H1 (cell line): ENCODE measurements around the gene HES3. TPM values are rescaled to one million over a fixed set of nuclear protein-coding genes. Genes with fewer than 3 reads are reported as not detected.
A peak's percentile ranks its signal among the peaks of the same experiment; 100 is the strongest.

Experiments used
- ASH2L ChIP-seq: fragments of 200-600, 300-600 bp; sonication (generic); IDR thresholded peaks from one replicate; pipeline ENCODE4 v1.7.1; 2017; ENCODE audit warnings: low read length
- BCL11A ChIP-seq, 2 experiments: IDR thresholded peaks; one replicate each; pipeline ENCODE4 v1.6.1; 2011; ENCODE audit warnings: low read depth in 2 of 2, low read length in 2 of 2, mild to moderate bottlenecking in 2 of 2
- HDAC2 ChIP-seq, 2 experiments: fragments of 300-600 bp in 1 of 2; sonication (generic) in 1 of 2; IDR thresholded peaks; 2 replicates each; pipeline ENCODE4 v1.6.1; 2011 to 2012; ENCODE audit warnings: low read depth in 2 of 2, low read length in 2 of 2, mild to moderate bottlenecking in 2 of 2, moderate library complexity in 2 of 2, borderline replicate concordance in 1 of 2, inconsistent platforms in 1 of 2
- JUND ChIP-seq: IDR thresholded peaks from 2 replicates; pipeline ENCODE4 v1.6.1; 2011; ENCODE audit warnings: mild to moderate bottlenecking, improper control_type of control experiment, low read length
- KDM4A ChIP-seq: IDR thresholded peaks from one replicate; pipeline ENCODE4 v1.7.1; 2012; ENCODE audit warnings: low read depth, mild to moderate bottlenecking, moderate library complexity, low read length, inconsistent platforms; ENCODE audit not compliant: severe bottlenecking
- KDM5A ChIP-seq: fragments of 200-600 bp; IDR thresholded peaks from 2 replicates; pipeline ENCODE4 v1.7.1; 2012; ENCODE audit warnings: mild to moderate bottlenecking, low read length, inconsistent platforms, mixed read lengths
- POLR2AphosphoS5 ChIP-seq: IDR thresholded peaks from 2 replicates; pipeline ENCODE4 v1.6.1; 2011; ENCODE audit warnings: low read depth, low read length
- SP4 ChIP-seq: IDR thresholded peaks from 2 replicates; pipeline ENCODE4 v1.6.1; 2012; ENCODE audit warnings: low read length, inconsistent platforms
- polyA plus RNA-seq, 7 experiments: library from polyadenylated mRNA; depleted of rRNA in 3 of 7; stranded (reverse) in 5 of 7; unstranded in 2 of 7; fragments of >200 nt in 5 of 7; fragments of 200-250 nt in 2 of 7; gene quantifications; 1 replicate in 5 of 7; 2 replicates in 1 of 7; 4 replicates in 1 of 7; pipeline versions ENCODE4 v1.2.1 to v1.2.3, GENCODE V29; 2011 to 2013; ENCODE audit warnings: missing spikeins in 2 of 7, mixed read lengths in 2 of 7
- total RNA-seq: library from RNA; stranded (reverse); fragmentation: NEBNext Ultra II Directional; extraction: Animal tissue kit (Norgen Biotek cat#: 25700); gene quantifications from 2 replicates; pipeline ENCODE4 v1.2.1, GENCODE V29; 2021
- TF ChIP-seq, protein P1 (sequence below): fragments of 300-600 bp; sonication (generic); IDR thresholded peaks from 2 replicates; pipeline ENCODE4 v1.7.1; 2012; ENCODE audit warnings: low read length, moderate library complexity, mild to moderate bottlenecking, inconsistent platforms; ENCODE audit not compliant: insufficient replicate concordance
- TF ChIP-seq, protein P2 (sequence below): IDR thresholded peaks from 2 replicates; pipeline ENCODE4 v1.6.1; 2012; ENCODE audit warnings: inconsistent platforms

HES3 gene
- total and polyA plus RNA-seq, 2 of the 8 experiments (the other 6 are each of a cell fraction or from before 2014, with no cell fraction given) = 38.8 to 54.3 TPM

DNA sequence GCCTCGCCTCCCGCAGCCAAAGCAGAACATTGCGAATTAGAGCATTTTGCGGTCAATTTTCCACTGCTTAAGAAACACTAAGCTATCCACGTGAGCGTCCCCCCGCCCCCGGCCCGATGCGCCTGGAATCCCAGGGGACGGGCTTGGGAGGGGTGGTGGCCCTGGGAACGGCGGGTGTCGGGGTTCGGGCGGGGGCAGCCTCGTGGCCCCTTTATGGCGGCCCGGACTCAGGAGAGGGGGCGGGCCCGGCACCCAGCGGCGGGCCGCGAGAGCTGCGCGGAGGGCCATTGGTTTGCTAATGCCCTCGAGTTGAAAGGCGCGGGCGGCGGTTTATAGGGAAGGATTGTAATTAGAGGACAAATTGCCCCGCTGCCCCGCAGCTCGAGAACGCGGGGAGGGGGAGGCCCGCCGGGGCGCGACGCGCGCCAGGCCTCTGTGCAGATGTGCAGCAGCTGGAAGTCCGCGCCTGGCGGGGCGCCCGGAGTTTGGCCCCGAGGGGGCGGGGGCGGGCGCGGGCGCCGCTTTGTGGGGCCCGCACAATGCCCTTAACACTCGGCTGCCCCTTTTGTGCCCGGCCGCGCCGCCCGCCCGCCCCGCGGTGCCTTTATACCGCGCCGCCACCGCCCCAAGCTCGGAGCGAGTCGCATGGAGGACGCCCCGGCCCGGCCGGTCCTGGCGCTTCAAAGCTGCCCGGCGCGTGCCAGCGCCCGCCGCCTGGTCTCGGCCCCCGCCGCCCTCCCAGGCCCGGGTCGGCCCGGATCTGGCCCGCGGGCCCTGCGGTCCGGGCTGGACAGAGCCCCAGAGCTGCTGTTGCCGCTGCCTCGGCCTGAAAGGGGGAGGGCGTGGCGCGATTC, 1.9 kb upstream of the HES3 start (continued):
- TF ChIP-seq, protein P1, sequence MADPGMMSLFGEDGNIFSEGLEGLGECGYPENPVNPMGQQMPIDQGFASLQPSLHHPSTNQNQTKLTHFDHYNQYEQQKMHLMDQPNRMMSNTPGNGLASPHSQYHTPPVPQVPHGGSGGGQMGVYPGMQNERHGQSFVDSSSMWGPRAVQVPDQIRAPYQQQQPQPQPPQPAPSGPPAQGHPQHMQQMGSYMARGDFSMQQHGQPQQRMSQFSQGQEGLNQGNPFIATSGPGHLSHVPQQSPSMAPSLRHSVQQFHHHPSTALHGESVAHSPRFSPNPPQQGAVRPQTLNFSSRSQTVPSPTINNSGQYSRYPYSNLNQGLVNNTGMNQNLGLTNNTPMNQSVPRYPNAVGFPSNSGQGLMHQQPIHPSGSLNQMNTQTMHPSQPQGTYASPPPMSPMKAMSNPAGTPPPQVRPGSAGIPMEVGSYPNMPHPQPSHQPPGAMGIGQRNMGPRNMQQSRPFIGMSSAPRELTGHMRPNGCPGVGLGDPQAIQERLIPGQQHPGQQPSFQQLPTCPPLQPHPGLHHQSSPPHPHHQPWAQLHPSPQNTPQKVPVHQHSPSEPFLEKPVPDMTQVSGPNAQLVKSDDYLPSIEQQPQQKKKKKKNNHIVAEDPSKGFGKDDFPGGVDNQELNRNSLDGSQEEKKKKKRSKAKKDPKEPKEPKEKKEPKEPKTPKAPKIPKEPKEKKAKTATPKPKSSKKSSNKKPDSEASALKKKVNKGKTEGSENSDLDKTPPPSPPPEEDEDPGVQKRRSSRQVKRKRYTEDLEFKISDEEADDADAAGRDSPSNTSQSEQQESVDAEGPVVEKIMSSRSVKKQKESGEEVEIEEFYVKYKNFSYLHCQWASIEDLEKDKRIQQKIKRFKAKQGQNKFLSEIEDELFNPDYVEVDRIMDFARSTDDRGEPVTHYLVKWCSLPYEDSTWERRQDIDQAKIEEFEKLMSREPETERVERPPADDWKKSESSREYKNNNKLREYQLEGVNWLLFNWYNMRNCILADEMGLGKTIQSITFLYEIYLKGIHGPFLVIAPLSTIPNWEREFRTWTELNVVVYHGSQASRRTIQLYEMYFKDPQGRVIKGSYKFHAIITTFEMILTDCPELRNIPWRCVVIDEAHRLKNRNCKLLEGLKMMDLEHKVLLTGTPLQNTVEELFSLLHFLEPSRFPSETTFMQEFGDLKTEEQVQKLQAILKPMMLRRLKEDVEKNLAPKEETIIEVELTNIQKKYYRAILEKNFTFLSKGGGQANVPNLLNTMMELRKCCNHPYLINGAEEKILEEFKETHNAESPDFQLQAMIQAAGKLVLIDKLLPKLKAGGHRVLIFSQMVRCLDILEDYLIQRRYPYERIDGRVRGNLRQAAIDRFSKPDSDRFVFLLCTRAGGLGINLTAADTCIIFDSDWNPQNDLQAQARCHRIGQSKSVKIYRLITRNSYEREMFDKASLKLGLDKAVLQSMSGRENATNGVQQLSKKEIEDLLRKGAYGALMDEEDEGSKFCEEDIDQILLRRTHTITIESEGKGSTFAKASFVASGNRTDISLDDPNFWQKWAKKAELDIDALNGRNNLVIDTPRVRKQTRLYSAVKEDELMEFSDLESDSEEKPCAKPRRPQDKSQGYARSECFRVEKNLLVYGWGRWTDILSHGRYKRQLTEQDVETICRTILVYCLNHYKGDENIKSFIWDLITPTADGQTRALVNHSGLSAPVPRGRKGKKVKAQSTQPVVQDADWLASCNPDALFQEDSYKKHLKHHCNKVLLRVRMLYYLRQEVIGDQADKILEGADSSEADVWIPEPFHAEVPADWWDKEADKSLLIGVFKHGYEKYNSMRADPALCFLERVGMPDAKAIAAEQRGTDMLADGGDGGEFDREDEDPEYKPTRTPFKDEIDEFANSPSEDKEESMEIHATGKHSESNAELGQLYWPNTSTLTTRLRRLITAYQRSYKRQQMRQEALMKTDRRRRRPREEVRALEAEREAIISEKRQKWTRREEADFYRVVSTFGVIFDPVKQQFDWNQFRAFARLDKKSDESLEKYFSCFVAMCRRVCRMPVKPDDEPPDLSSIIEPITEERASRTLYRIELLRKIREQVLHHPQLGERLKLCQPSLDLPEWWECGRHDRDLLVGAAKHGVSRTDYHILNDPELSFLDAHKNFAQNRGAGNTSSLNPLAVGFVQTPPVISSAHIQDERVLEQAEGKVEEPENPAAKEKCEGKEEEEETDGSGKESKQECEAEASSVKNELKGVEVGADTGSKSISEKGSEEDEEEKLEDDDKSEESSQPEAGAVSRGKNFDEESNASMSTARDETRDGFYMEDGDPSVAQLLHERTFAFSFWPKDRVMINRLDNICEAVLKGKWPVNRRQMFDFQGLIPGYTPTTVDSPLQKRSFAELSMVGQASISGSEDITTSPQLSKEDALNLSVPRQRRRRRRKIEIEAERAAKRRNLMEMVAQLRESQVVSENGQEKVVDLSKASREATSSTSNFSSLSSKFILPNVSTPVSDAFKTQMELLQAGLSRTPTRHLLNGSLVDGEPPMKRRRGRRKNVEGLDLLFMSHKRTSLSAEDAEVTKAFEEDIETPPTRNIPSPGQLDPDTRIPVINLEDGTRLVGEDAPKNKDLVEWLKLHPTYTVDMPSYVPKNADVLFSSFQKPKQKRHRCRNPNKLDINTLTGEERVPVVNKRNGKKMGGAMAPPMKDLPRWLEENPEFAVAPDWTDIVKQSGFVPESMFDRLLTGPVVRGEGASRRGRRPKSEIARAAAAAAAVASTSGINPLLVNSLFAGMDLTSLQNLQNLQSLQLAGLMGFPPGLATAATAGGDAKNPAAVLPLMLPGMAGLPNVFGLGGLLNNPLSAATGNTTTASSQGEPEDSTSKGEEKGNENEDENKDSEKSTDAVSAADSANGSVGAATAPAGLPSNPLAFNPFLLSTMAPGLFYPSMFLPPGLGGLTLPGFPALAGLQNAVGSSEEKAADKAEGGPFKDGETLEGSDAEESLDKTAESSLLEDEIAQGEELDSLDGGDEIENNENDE = no peak
- TF ChIP-seq BCL11A (IDR thresholded peaks at IDR 0.05; ENCODE audit: low read depth in 2 of 2, low read length in 2 of 2) (no peak), POLR2AphosphoS5 (no peak), JUND (no peak), HDAC2 (IDR thresholded peaks at IDR 0.05; ENCODE audit: borderline replicate concordance in 1 of 2, low read depth in 2 of 2, low read length in 2 of 2) (0 out of 4 replicates have a peak, but pooled peaks of 1 of the 2 experiments have one; percentile 36), KDM4A (no peak), ASH2L (no peak), KDM5A (no peak), SP4 (no peak)
- TF ChIP-seq, protein P2, sequence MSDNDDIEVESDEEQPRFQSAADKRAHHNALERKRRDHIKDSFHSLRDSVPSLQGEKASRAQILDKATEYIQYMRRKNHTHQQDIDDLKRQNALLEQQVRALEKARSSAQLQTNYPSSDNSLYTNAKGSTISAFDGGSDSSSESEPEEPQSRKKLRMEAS = peak; percentile 94
